Karpas-422 (cell line): ENCODE results near the gene PDSS1. TPM values are rescaled to one million over a fixed set of nuclear protein-coding genes. Genes with fewer than 3 reads are reported as not detected.
"Not testable (repeated sequence)": the region's sequence is repeated elsewhere in the genome, so short reads cannot be mapped to it uniquely, and the experiment has no call there.

ENCODE experiments used
- DNase-seq: peaks from one replicate; pipeline ENCODE4 v3.0.0-alpha.2; 2015
- H2AFZ ChIP-seq: fragments of 200-600 bp; sonication (generic); 2 replicates; pipeline ENCODE4 v1.6.1; 2014; ENCODE audit warnings: antibody characterized with exemption, low read length, mixed read lengths
- H3K27ac ChIP-seq: fragments of 200-600 bp; sonication (generic); 2 replicates; pipeline ENCODE4 v1.5.1; 2014; ENCODE audit warnings: mild to moderate bottlenecking, low read length, moderate library complexity
- H3K27me3 ChIP-seq: fragments of 200-600 bp; sonication (generic); 2 replicates; pipeline ENCODE4 v1.6.1; 2014; ENCODE audit warnings: low read length, mixed read lengths
- H3K36me3 ChIP-seq: fragments of 200-600 bp; sonication (generic); 2 replicates; pipeline ENCODE4 v1.6.1; 2014; ENCODE audit warnings: low read length, mixed read lengths; ENCODE audit not compliant: insufficient read depth
- H3K4me1 ChIP-seq: fragments of 200-600 bp; sonication (generic); 2 replicates; pipeline ENCODE4 v1.6.1; 2014; ENCODE audit warnings: mild to moderate bottlenecking, low read length, mixed read lengths
- H3K4me2 ChIP-seq: fragments of 200-600 bp; sonication (generic); 2 replicates; pipeline ENCODE4 v1.6.1; 2014; ENCODE audit warnings: low read length, low read depth, mild to moderate bottlenecking; ENCODE audit not compliant: poor library complexity, severe bottlenecking
- H3K4me3 ChIP-seq: fragments of 200-600 bp; sonication (generic); 2 replicates; pipeline ENCODE4 v1.5.1; 2014; ENCODE audit warnings: mild to moderate bottlenecking, antibody characterized with exemption, low read length, mixed read lengths
- H3K79me2 ChIP-seq: fragments of 200-600 bp; sonication (generic); 2 replicates; pipeline ENCODE4 v1.6.1; 2014; ENCODE audit warnings: mild to moderate bottlenecking, low read length, mixed read lengths
- H3K9ac ChIP-seq: fragments of 200-600 bp; sonication (generic); 2 replicates; pipeline ENCODE4 v1.6.0; 2014; ENCODE audit warnings: low read length
- H3K9me2 ChIP-seq: fragments of 200-600 bp; sonication (generic), shearing (Covaris generic); replicated peaks from 2 replicates; pipeline ENCODE4 v1.6.0; 2014; ENCODE audit warnings: mild to moderate bottlenecking, low read length, moderate library complexity; ENCODE audit not compliant: insufficient read depth
- H3K9me3 ChIP-seq: fragments of 300-700, 200-600 bp; sonication (generic); 2 replicates; pipeline ENCODE4 v1.6.1; 2014; ENCODE audit warnings: low read length, mixed read lengths
- H4K20me1 ChIP-seq: fragments of 200-600 bp; sonication (generic); 2 replicates; pipeline ENCODE4 v1.6.1; 2014; ENCODE audit warnings: mild to moderate bottlenecking, antibody characterized with exemption, low read length, low read depth; ENCODE audit not compliant: insufficient read depth
- total RNA-seq: library from RNA; depleted of rRNA; stranded (reverse); fragments of >200 nt; shearing (Covaris generic); gene quantifications from 2 replicates; pipeline ENCODE4 v1.2.3, GENCODE V29; 2014; ENCODE audit warnings: low replicate concordance; rRNA removed

Gene PDSS1, protein sequence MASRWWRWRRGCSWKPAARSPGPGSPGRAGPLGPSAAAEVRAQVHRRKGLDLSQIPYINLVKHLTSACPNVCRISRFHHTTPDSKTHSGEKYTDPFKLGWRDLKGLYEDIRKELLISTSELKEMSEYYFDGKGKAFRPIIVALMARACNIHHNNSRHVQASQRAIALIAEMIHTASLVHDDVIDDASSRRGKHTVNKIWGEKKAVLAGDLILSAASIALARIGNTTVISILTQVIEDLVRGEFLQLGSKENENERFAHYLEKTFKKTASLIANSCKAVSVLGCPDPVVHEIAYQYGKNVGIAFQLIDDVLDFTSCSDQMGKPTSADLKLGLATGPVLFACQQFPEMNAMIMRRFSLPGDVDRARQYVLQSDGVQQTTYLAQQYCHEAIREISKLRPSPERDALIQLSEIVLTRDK
- total RNA-seq: 13.6 TPM in 2 replicates

DNA sequence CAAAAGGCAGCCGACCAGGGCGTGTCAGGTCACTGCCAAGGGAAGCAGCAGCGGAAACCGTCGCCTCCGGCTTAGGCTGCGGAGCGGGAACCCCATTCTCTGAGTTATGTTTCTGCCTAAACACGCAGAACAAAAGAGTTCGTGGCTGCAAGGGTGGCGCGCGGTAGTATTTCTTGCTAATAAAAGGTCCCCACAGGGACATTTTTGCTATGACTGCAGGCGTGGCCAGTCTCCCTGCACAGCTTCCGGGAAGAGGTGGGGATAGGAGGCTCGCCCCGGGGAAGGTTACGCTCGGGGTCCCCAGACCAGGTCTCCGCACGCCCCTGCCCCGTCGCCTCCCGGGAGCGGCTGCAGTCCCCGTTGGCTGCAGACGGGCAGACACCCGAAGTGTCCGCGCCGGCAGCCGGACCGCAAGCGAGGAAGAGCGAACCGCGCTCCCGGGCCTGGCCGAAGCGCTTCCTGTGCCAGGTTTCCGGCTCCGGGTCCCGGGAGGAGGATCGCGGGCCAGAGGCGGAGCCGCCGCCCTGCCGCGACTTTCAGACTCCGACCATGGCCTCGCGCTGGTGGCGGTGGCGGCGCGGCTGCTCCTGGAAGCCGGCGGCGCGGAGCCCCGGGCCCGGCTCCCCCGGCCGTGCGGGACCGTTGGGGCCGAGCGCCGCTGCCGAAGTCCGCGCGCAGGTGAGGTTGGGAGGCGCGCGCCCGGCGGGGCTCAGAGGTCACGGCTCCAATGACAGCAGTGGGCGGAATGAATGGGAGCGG, at the start of gene PDSS1:
TSS of gene PDSS1 (plus strand) at position 539 of the 759 bp plus-strand sequence. CDS start at position 550, 11 bp downstream.
- peak within 1 kb of the TSS; percentile 93 for H3K4me3 ChIP-seq
- H3K79me2 ChIP-seq: peaks cover 48% of the 10 kb centered on the region
- peaks cover 51% of the 10 kb centered on the region for H3K4me1 ChIP-seq
- peak; percentile 91 for DNase-seq
- peak within 1 kb of the TSS; percentile 54 for H3K27ac ChIP-seq
- peak within 1 kb of the TSS; percentile 94 for H3K9ac ChIP-seq
- H3K9me3 ChIP-seq: no peaks in the 10 kb centered on the region
- no peaks in the 10 kb centered on the region for H3K9me2 ChIP-seq
- no peaks in the 10 kb centered on the region for H3K27me3 ChIP-seq
- 0 out of 2 replicates have a peak, but pooled peaks cover 6% of the 10 kb centered on the region for H4K20me1 ChIP-seq
- peaks cover 9% of the 10 kb centered on the region; the same call in 1 of the 2 replicates for H3K36me3 ChIP-seq
- peak within 1 kb of the TSS; percentile 73 for H3K4me2 ChIP-seq
- peak within 1 kb of the TSS; percentile 66; the same call in 1 of the 2 replicates for H2AFZ ChIP-seq

DNA sequence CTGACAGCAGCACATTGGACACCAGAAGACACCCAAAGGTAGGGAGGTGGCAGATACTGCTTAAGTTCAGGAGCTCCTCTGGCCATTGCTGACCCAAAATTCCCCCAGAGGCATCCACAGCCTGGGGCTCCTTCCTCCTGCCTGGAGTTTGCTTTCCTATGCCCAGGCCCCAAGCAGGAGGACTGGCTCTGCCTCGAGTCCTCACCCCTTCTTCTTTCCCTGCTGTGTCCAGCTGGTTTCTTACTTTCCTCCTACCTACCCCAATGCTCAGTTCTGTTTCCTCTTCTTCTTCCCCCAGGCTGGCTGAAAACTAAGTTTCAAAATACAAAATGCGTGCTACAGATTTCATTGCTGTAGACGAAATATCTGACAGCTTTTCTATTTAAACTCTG, 49.3 kb upstream of the PDSS1 start:
- not testable (repeated sequence) for H3K4me1 ChIP-seq, H3K9me3 ChIP-seq, H3K27me3 ChIP-seq, H3K9me2 ChIP-seq, H3K36me3 ChIP-seq, H3K4me2 ChIP-seq, H3K4me3 ChIP-seq, H3K27ac ChIP-seq, H4K20me1 ChIP-seq, DNase-seq, H3K79me2 ChIP-seq, H2AFZ ChIP-seq, H3K9ac ChIP-seq

DNA sequence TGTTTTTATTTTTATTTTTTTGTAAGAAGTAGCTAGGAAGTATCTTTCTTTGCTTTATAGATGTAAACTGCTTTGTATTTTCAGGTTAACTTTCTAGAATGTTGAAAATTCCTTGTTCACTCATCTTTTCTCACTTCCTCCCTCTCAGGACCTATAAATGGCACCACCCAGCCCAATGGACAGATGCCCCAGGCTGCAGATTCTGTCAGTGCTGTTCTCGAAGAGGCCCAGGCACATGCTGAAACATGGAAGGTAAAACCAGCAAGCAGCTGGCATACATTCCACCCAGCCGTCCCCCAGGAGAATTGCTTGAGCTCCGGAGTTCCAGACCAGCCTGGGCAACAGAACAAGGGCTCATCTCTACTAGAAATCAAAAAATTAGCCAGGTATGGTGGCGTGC, 47.1 kb upstream of the PDSS1 start:
- no peak for DNase-seq
- Histone ChIP-seq H3K9me2 (no peaks in the 10 kb centered on the region), H3K9me3 (no peaks in the 10 kb centered on the region), H3K4me2 (no peak overlapping the region), H3K79me2 (no peaks in the 10 kb centered on the region), H3K27ac (no peak overlapping the region), H3K4me1 (no peaks in the 10 kb centered on the region), H3K9ac (no peak overlapping the region), H3K4me3 (no peak overlapping the region), H3K27me3 (no peaks in the 10 kb centered on the region), H2AFZ (no peak overlapping the region), H4K20me1 (no peaks in the 10 kb centered on the region), H3K36me3 (no peaks in the 10 kb centered on the region)

DNA sequence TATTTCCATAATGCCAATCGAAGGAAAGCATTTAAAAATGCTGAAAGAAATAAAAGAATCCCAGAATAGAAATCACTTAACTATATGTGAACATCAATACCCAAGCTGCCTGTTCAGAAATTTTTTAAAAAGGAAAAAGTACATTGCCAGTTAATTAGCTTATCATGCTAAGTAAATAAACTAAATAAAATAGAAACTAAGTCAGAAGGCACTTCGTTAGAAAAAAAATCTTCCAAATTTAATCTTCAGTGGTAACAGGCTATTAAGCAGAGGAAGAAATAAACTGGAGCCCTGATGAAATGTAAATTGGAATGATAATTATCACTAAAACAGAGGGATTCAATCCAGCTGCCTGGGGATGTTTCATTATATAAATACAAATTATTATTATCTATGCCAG, 46.0 kb upstream of the PDSS1 start:
- not testable (repeated sequence) for H3K27me3 ChIP-seq, H3K9me2 ChIP-seq, DNase-seq, H3K9me3 ChIP-seq, H3K79me2 ChIP-seq, H4K20me1 ChIP-seq, H3K27ac ChIP-seq, H2AFZ ChIP-seq, H3K4me3 ChIP-seq, H3K4me1 ChIP-seq, H3K36me3 ChIP-seq, H3K4me2 ChIP-seq, H3K9ac ChIP-seq

DNA sequence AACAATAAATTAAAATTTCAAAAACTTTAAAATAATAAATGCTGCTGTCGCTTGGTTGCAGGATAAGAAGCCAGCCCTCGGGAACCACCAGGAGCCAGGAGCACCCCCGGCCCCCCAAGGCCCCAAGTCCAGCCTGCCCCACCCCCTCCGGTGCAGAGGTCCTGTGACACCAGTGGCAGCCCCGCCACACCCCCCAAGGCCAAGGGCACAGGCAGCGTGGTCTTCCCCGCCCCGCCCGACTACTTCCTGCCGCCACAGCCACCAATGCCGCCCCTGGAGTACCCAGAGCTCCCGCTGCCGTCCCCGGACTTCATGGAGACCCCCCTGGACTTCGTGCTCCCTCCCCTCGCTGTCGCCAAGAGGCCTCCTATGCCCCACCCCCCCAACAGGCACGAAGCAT, 44.5 kb upstream of the PDSS1 start:
- Histone ChIP-seq H3K4me2 (no peak overlapping the region), H2AFZ (no peak overlapping the region), H3K79me2 (no peaks in the 10 kb centered on the region), H3K36me3 (no peaks in the 10 kb centered on the region), H3K4me1 (no peaks in the 10 kb centered on the region), H4K20me1 (no peaks in the 10 kb centered on the region), H3K4me3 (no peak overlapping the region), H3K9ac (no peak overlapping the region), H3K9me2 (no peaks in the 10 kb centered on the region), H3K27me3 (no peaks in the 10 kb centered on the region), H3K9me3 (no peaks in the 10 kb centered on the region), H3K27ac (no peak overlapping the region)
- DNase-seq: no peak

DNA sequence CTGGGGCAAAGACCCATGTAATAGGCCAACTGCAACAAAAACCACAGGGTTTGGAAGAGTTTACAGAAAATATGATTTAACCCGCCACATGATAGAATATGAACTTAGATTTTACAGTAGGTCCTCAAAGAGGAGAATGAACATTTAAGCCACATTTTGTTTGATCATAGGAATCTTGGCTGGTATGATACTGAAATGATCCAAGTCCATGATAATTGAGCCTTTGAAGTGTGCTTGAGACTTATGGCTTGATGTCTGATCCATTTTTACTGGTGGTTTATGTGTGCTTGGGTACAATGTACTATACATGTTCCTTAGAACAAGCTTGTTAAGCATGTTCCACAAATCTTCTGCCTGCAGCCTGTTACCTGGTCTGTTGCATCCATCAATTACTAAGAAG, 41.8 kb upstream of the PDSS1 start:
- Histone ChIP-seq H3K4me1 (peaks cover 8% of the 10 kb centered on the region), H3K9ac (no peak overlapping the region), H3K27me3 (no peaks in the 10 kb centered on the region), H4K20me1 (no peaks in the 10 kb centered on the region), H3K9me2 (no peaks in the 10 kb centered on the region), H3K79me2 (no peaks in the 10 kb centered on the region), H3K4me3 (no peak overlapping the region), H2AFZ (no peak overlapping the region), H3K36me3 (no peaks in the 10 kb centered on the region), H3K4me2 (no peak overlapping the region), H3K9me3 (no peaks in the 10 kb centered on the region), H3K27ac (no peak overlapping the region)
- DNase-seq: no peak

DNA sequence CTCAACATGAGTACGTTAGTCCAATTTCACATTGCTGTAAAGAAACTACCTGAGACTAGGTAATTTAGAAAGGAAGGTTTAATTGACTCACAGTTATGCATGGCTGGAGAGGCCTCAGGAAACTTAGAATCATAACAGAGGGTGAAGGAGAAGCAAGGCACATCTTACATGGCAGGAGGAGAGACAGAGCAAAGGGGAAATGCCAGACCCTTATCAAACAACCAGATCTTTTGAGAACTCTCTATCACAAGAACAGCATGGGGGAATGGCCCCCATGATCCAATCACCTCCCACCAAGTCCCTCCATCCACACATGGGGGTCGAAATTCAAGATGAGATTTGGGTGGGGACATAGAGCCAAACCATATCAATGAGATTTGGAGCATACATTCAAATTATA, 34.6 kb upstream of the PDSS1 start:
- Histone ChIP-seq H3K4me1 (peaks cover 8% of the 10 kb centered on the region), H2AFZ (no peak overlapping the region), H4K20me1 (no peaks in the 10 kb centered on the region), H3K4me3 (no peak overlapping the region), H3K27me3 (no peaks in the 10 kb centered on the region), H3K9me3 (no peaks in the 10 kb centered on the region), H3K79me2 (no peaks in the 10 kb centered on the region), H3K4me2 (no peak overlapping the region), H3K9ac (no peak overlapping the region), H3K36me3 (no peaks in the 10 kb centered on the region), H3K9me2 (no peaks in the 10 kb centered on the region), H3K27ac (no peak overlapping the region)
- no peak for DNase-seq
